ENCODE data around the gene FGF19. TPM values are rescaled to one million over a fixed set of nuclear protein-coding genes. Genes with fewer than 3 reads are reported as not detected.

FGF19 gene
- total RNA-seq, 3 donors from 2014 or later (not counting 1 experiment from before 2014, with no cell fraction given) = not detected

DNA sequence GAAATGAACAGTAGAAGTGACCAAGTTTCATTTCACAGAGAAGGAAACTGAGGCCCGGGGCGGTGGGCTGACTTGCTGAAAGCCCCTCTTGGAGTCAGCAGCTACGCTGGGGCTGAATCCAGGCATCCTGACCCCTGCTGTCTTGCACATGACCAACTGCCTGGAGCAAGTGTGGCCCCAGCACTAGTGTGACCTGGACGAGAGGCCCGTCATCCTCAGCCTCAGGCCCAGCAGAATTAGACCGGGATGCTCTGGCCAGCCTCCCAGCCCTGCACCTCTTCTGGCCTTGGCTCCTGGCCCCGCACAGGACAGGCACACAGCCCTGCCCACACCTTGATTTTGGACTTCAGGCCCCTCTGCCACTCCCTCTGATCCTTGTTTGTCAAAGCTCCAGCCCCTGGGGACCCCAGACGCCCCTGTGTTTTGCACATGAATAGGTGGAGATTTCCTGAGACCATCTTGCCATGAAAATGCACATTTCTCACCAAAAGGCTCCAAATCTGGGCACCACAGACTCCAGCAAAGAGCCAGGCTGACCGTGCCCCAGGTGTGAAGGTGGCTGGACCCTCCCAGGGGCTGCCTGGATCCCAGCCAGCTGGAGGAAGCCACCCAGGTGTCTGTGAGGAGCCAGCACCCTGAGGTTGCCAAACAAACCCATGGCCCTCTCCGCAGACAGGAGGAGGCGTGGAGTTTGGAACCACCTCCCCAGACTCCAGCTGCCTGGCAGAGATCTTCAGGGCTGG lies 46.5 kb upstream of the FGF19 start:
- Histone ChIP-seq H3K27me3 (ENCODE audit: control insufficient read depth, insufficient read depth, low read length) (no peaks in the 10 kb centered on the region), H3K9me3 (ENCODE audit: control insufficient read depth, insufficient read depth, low read length) (no peaks in the 10 kb centered on the region), H3K4me3 (ENCODE audit: low read length) (no peak overlapping the region), H3K4me1 (ENCODE audit: control insufficient read depth, insufficient read depth, low read length) (no peaks in the 10 kb centered on the region), H3K36me3 (ENCODE audit: control insufficient read depth, insufficient read depth, low read length) (no peaks in the 10 kb centered on the region), H3K27ac (ENCODE audit: low read length) (no peak overlapping the region)
- Mint-ChIP-seq H3K4me1 (no peaks in the 10 kb centered on the region), H3K9me3 (no peaks in the 10 kb centered on the region), H3K27ac (no peak overlapping the region), H3K4me3 (no peak overlapping the region), H3K36me3 (no peaks in the 10 kb centered on the region), H3K27me3 (ENCODE audit: low read depth in 2 of 2) (peaks cover 0 to 6% of the 10 kb centered on the region in 2 donors)
- intact Hi-C loops (cut with micrococcal nuclease) = no loop called here
- ATAC-seq (no peak), DNase-seq (no peak)
- TF ChIP-seq, protein P1, sequence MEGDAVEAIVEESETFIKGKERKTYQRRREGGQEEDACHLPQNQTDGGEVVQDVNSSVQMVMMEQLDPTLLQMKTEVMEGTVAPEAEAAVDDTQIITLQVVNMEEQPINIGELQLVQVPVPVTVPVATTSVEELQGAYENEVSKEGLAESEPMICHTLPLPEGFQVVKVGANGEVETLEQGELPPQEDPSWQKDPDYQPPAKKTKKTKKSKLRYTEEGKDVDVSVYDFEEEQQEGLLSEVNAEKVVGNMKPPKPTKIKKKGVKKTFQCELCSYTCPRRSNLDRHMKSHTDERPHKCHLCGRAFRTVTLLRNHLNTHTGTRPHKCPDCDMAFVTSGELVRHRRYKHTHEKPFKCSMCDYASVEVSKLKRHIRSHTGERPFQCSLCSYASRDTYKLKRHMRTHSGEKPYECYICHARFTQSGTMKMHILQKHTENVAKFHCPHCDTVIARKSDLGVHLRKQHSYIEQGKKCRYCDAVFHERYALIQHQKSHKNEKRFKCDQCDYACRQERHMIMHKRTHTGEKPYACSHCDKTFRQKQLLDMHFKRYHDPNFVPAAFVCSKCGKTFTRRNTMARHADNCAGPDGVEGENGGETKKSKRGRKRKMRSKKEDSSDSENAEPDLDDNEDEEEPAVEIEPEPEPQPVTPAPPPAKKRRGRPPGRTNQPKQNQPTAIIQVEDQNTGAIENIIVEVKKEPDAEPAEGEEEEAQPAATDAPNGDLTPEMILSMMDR (IDR thresholded peaks at IDR 0.05) = no peak
- 68% methylated on average over 10 of the region's 11 CpGs for WGBS (ENCODE audit: insufficient coverage)

DNA sequence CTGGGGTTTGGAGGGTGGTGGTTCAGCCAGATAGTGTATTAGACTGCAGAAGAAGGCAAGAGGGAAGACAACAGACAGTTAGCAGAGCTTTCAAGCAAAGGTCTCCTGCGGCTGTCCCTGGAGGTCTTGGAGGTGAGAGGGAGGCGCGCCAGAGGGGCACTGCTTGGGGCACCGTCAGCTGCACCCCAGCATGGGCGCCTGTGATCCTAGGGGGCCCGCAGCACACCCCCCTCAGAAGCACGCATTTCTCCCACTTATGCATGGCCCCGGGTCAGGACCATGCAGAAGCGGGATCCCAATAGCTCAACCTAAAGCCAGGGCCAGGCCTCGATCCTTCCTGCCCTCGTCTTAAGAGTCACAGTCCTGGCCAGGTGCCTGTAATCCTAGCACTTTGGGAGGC lies 44.8 kb upstream of the FGF19 start:
- Mint-ChIP-seq H3K36me3 (no peaks in the 10 kb centered on the region), H3K27ac (no peak overlapping the region), H3K4me3 (no peak overlapping the region), H3K27me3 (ENCODE audit: low read depth in 2 of 2) (peaks cover 3 to 7% of the 10 kb centered on the region in 2 donors), H3K9me3 (no peaks in the 10 kb centered on the region), H3K4me1 (no peaks in the 10 kb centered on the region)
- Histone ChIP-seq H3K27me3 (ENCODE audit: control insufficient read depth, insufficient read depth, low read length) (no peaks in the 10 kb centered on the region), H3K4me3 (ENCODE audit: low read length) (no peak overlapping the region), H3K9me3 (ENCODE audit: control insufficient read depth, insufficient read depth, low read length) (no peaks in the 10 kb centered on the region), H3K27ac (ENCODE audit: low read length) (no peak overlapping the region), H3K36me3 (ENCODE audit: control insufficient read depth, insufficient read depth, low read length) (no peaks in the 10 kb centered on the region), H3K4me1 (ENCODE audit: control insufficient read depth, insufficient read depth, low read length) (no peaks in the 10 kb centered on the region)
- intact Hi-C loops (cut with micrococcal nuclease) = no loop called here
- DNase-seq (no peak), ATAC-seq (no peak)
- 87% methylated on average over 11 of the region's 11 CpGs for WGBS (ENCODE audit: insufficient coverage)
- TF ChIP-seq, protein P1 (IDR thresholded peaks at IDR 0.05) = no peak

DNA sequence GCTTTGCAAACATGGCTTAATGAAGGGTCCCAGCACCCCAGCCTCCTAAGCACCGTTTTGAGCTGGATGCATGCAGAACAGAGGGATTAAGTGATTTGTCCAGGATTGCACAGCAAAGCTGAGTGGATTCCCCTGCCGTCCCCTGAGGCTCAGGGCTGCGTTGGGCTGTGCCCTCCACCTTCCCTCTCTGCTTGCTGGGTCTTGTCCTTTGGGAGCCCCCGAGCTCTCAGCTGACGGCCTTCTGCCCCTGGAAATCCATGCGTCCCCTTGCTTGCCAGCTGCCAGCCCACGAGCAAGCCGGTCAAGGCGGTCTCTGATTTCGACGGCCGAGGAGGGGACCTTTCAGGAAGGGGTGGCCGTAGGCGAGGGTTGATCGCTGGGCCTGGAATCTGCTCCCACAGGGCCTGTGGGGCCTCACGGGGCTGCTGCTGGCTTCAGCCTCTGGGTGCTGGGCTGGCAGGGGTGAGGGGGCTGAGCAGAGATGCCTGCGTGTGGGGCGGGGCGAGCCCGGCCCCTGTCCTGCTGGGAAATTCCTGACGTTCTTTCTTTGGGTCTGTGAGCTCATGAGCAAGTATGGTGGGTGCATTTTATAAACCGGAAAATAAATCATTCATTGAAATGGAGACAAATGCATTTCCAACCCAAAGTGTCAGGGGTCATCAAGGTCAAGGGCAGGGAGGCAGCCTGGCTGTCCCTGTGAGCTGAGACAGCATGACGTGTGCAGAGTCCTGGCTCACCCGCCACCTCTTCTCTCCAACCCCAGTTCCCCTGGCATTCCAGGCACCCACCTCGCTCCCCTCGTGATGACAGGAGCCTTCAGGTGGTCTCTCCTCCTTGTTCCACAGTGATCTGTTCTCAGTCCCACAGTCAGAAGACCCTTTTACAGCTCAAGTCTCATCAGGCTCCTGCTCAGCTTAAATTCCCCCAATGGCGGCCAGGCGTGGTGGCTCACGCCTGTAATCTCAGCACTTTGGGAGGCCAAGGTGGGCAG lies 43.2 kb upstream of the FGF19 start:
- H3K9me3 ChIP-seq (ENCODE audit: control insufficient read depth, insufficient read depth, low read length) = no peaks in the 10 kb centered on the region
- H3K36me3 Mint-ChIP-seq = no peaks in the 10 kb centered on the region
- intact Hi-C loops (cut with micrococcal nuclease) = no loop called here
- no peaks in the 10 kb centered on the region for H3K36me3 ChIP-seq (ENCODE audit: control insufficient read depth, insufficient read depth, low read length)
- no peak overlapping the region for H3K27ac Mint-ChIP-seq
- H3K9me3 Mint-ChIP-seq = no peaks in the 10 kb centered on the region
- H3K27ac ChIP-seq (ENCODE audit: low read length) = no peak overlapping the region
- ATAC-seq (no peak), DNase-seq (no peak)
- no peaks in the 10 kb centered on the region for H3K4me1 ChIP-seq (ENCODE audit: control insufficient read depth, insufficient read depth, low read length)
- 73% methylated on average over 29 of the region's 29 CpGs for WGBS (ENCODE audit: insufficient coverage)
- H3K27me3 Mint-ChIP-seq (ENCODE audit: low read depth in 2 of 2) = peaks cover 3 to 7% of the 10 kb centered on the region in 2 donors
- no peak overlapping the region for H3K4me3 Mint-ChIP-seq
- no peaks in the 10 kb centered on the region for H3K4me1 Mint-ChIP-seq
- no peak overlapping the region for H3K4me3 ChIP-seq (ENCODE audit: low read length)
- H3K27me3 ChIP-seq (ENCODE audit: control insufficient read depth, insufficient read depth, low read length) = no peaks in the 10 kb centered on the region
- TF ChIP-seq, protein P1 (IDR thresholded peaks at IDR 0.05) = no peak
